Measurements from ENCODE around the gene TARS1.
A peak's percentile ranks its signal among the peaks of the same experiment; 100 is the strongest.
"Not testable (repeated sequence)": the region's sequence is repeated elsewhere in the genome, so short reads cannot be mapped to it uniquely, and the experiment has no call there.

TARS1 gene

GRCh38 chr5:33432656-33433055 lies 8.1 kb upstream of the TARS1 start:
- Histone ChIP-seq H3K9me3 (no peaks in the 10 kb centered on the region), H3K27me3 (no peaks in the 10 kb centered on the region), H3K4me3 (ENCODE audit: low read depth in 1 of 2, low read length in 1 of 2) (no peak overlapping the region), H3K27ac (no peak overlapping the region), H3K36me3 (no peaks in the 10 kb centered on the region), H3K4me1 (ENCODE audit: control insufficient read depth in 1 of 2, insufficient read depth in 1 of 2, low read depth in 1 of 2, low read length in 1 of 2) (no peaks in the 10 kb centered on the region)
- no peak for TF ChIP-seq CTCF (IDR thresholded peaks at IDR 0.05)

DNA sequence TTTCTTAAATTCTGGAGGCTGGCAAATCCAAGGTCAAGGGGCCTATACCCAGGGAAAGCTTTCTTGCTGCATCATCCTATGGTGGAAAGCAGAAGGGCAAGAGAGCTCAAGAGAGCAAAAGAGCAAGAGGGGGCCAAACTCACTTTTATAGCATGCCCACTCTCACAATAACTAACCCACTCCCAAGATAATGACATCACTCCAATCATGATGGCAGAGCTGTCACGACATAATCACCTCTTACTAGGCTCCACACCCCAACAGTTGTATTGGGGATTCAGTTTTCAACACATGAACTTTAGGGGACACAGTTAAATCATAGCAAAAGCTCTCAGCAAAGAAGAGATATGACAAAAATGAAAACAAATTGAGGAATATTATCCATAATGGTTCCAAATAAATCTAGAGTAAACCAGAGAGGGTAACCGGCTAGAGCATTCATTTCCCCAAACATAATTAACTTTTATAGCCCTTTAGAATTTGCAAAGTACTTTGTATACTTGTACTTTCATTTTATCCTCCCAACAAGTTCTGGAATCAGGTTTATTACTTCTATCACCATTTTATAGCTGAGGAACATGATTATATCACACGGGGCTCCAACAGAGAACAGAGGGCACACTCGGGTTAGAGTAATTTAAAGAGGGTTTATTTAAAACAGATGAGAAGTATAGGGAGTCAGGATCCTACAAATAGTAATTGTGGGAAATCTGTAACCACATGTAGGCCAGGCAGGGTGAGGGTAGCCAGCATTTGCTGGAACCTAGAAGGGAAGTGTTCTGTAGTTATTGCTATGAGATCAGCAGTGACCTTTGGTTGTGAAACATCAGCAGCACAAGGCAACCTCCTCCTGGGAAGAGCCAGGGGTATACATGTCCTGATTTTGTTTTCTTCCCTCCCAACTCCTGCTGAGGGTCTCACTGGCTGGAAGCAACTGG lies 7.2 kb upstream of the TARS1 start:
- H3K9me3 ChIP-seq, result no peaks in the 10 kb centered on the region
- no peaks in the 10 kb centered on the region for H3K36me3 ChIP-seq
- H3K4me1 ChIP-seq (ENCODE audit: control insufficient read depth in 1 of 2, insufficient read depth in 1 of 2, low read depth in 1 of 2, low read length in 1 of 2), result no peaks in the 10 kb centered on the region
- no peak overlapping the region for H3K4me3 ChIP-seq (ENCODE audit: low read depth in 1 of 2, low read length in 1 of 2)
- no peak overlapping the region for H3K27ac ChIP-seq
- no peaks in the 10 kb centered on the region for H3K27me3 ChIP-seq
- TF ChIP-seq CTCF (IDR thresholded peaks at IDR 0.05), result no peak

DNA sequence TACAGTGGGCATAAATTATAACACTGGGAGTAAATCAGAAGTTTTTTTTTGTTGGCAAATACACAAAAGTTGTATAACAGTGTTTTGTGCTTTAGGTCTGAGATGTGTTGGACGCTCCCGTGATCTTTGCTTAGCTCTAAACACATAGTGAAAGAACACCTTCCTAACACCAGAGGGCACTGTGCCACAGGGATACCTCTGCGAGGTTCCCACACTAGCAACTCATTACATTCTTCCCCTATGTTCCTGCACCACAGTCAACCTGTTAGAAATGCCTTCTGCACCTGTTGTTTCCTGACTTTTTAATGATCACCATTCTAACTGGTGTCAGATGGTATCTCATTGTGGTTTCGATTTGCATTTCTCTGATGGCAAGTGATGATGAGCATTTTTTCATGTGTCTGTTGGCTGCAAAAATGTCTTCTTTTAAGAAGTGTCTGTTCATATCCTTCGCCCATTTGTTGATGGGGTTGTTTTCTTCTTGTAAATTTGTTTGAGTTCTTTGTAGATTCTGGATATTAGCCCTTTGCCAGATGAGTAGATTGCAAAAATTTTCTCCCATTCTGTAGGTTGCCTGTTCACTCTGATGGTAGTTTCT lies 4.8 kb upstream of the TARS1 start:
- not testable (repeated sequence) for H3K4me3 ChIP-seq (ENCODE audit: low read depth in 1 of 2, low read length in 1 of 2); H3K36me3 ChIP-seq; H3K9me3 ChIP-seq; H3K27ac ChIP-seq; H3K27me3 ChIP-seq
- peak; percentile 57 for TF ChIP-seq CTCF (IDR thresholded peaks at IDR 0.05)
- peaks cover 10 to 14% of the 10 kb centered on the region in 2 experiments for H3K4me1 ChIP-seq (ENCODE audit: control insufficient read depth in 1 of 2, insufficient read depth in 1 of 2, low read depth in 1 of 2, low read length in 1 of 2)

DNA sequence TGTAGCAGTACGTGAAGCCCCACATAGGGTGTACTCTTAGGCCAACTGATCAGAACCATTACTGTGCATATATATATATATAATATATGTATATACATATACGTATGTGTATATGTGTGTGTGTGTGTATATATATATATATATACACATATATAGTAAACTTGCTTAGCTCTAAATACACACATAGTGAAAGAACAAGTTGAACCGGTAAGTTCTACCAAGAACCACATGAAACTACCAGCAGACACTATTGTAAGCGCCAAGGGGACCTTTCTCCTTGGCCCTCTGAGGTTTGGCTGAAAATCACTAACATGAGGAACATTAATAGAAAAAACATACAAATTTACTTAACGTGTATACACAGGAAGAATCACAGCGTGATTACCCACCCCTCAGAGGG lies 1.8 kb upstream of the TARS1 start:
- no peak for TF ChIP-seq CTCF (IDR thresholded peaks at IDR 0.05)
- Histone ChIP-seq H3K9me3 (no peaks in the 10 kb centered on the region), H3K4me1 (ENCODE audit: control insufficient read depth in 1 of 2, insufficient read depth in 1 of 2, low read depth in 1 of 2, low read length in 1 of 2) (peaks cover 21 to 34% of the 10 kb centered on the region in 2 experiments), H3K36me3 (no peaks in the 10 kb centered on the region), H3K4me3 (ENCODE audit: low read depth in 1 of 2, low read length in 1 of 2) (no peak overlapping the region), H3K27me3 (no peaks in the 10 kb centered on the region), H3K27ac (no peak overlapping the region)

DNA sequence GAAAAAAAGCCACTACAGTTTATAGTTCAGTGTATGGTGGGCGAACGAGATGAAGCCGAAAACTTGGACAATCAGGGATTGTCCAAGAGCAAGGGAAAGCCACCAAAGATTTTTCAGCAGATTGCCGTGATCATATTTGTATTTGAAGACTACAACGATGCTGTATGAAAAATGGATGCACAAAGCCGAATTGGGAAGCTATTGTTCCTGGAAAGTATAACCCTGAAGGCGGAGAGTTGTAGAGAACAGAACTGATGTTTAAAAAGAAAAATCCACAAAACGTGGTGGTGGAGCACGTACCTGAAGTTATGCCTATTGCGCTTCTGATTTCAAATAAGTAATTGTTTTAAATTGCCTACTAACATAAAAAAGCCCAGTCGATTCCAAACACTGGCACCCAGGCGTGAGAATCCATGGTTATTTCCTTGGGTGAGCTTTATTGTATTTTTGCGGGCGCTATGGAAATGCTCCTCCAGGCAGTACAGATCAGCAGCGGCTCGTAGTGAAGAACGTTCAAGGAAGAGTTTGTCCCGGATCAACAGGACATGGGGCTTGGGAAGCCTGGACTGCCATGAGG lies 772 bp upstream of the TARS1 start:
- Histone ChIP-seq H3K27me3 (no peaks in the 10 kb centered on the region), H3K4me3 (ENCODE audit: low read depth in 1 of 2, low read length in 1 of 2) (peak overlapping the region; percentile 68 to 83), H3K27ac (peak overlapping the region; percentile 73), H3K9me3 (no peaks in the 10 kb centered on the region), H3K4me1 (ENCODE audit: control insufficient read depth in 1 of 2, insufficient read depth in 1 of 2, low read depth in 1 of 2, low read length in 1 of 2) (peaks cover 21 to 34% of the 10 kb centered on the region in 2 experiments), H3K36me3 (no peaks in the 10 kb centered on the region)
- no peak for TF ChIP-seq CTCF (IDR thresholded peaks at IDR 0.05)

Data from neutrophil (primary cell).